Ovary (tissue), 3 donors: ENCODE results near the gene PWWP2B.

Experiments used
- EP300 ChIP-seq: sonication (generic); formaldehyde crosslinking; IDR thresholded peaks from one replicate; pipeline ENCODE4 v1.6.1; 2017; ENCODE audit warnings: antibody characterized with exemption
- POLR2A ChIP-seq: fragments of 450-650 bp; IDR thresholded peaks from one replicate; pipeline ENCODE4 v1.6.1; 2017; ENCODE audit warnings: antibody characterized with exemption, mild to moderate bottlenecking, moderate library complexity
- TF ChIP-seq, protein P1 (sequence below), 3 donors: fragments of 450-650 bp in 2 of 3; fragments of 200-600 bp in 1 of 3; IDR thresholded peaks; one replicate each; pipeline versions ENCODE4 v1.5.1 to v1.8.0; 2016 to 2022; ENCODE audit warnings: antibody characterized with exemption in 3 of 3, mild to moderate bottlenecking in 1 of 3
- donor health status: DM: no; HTN: no; CAD: no.

DNA sequence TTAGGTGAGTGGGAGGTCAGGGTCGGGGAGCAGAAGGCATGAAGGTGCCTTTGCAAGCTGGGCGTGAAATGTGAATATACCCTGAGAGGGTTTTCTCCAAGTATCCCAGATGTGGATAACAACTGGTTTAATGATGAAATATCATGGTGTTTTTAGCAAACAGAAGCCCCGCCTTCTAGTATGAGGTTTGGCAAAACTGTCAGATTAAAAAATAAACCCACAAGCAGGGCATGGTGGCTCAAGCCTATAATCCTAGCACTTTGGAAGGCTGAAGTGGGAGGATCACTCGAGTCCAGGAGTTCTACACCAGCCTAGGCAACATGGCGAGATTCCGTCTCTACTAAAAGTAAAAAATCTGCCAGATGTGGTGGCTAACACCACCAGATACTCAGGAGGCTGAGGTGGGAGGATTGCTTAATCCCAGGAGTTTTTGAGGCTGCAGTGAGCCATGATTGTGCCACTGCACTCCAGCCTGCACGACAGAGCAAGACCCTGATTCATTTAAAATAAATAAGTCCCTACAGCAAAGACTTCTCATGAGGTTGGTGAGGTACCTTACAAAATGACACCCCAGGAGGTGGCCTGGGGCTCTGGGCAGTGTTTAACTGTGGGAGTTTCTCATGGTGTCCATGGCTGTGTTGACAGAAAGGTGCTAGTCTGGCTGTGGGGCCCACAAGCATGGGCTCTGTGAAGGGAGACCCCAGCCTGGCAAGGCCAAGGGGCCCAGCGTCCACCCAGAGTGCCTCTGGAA lies 6.7 kb upstream of the PWWP2B start:
- TF ChIP-seq, protein P1, sequence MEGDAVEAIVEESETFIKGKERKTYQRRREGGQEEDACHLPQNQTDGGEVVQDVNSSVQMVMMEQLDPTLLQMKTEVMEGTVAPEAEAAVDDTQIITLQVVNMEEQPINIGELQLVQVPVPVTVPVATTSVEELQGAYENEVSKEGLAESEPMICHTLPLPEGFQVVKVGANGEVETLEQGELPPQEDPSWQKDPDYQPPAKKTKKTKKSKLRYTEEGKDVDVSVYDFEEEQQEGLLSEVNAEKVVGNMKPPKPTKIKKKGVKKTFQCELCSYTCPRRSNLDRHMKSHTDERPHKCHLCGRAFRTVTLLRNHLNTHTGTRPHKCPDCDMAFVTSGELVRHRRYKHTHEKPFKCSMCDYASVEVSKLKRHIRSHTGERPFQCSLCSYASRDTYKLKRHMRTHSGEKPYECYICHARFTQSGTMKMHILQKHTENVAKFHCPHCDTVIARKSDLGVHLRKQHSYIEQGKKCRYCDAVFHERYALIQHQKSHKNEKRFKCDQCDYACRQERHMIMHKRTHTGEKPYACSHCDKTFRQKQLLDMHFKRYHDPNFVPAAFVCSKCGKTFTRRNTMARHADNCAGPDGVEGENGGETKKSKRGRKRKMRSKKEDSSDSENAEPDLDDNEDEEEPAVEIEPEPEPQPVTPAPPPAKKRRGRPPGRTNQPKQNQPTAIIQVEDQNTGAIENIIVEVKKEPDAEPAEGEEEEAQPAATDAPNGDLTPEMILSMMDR (IDR thresholded peaks at IDR 0.05), result no peak
- TF ChIP-seq POLR2A (no peak), EP300 (no peak)
